Body of pancreas (tissue), 4 donors: Measurements from ENCODE around the gene GTF2IRD1. TPM values are rescaled to one million over a fixed set of nuclear protein-coding genes. Genes with fewer than 3 reads are reported as not detected.
A peak's percentile ranks its signal among the peaks of the same experiment; 100 is the strongest.
"Not testable (repeated sequence)": the region's sequence is repeated elsewhere in the genome, so short reads cannot be mapped to it uniquely, and the experiment has no call there.

Experiments
- ATAC-seq: fragments of 150-250 bp; one replicate; pipeline ENCODE4 v1.9.1; 2016
- DNase-seq, 4 donors: peaks; one replicate each; pipeline ENCODE4 v3.0.0-alpha.2; 2019
- H3K27ac ChIP-seq, 4 donors: fragments of 200-600 bp; sonication (generic); 1 replicate in 3 of 4; 2 replicates in 1 of 4; pipeline versions ENCODE4 v1.5.1 to v1.6.1; 2016 to 2019; ENCODE audit warnings: mild to moderate bottlenecking in 1 of 4, mixed read lengths in 1 of 4, moderate library complexity in 1 of 4
- H3K27me3 ChIP-seq, 2 donors: fragments of 200-600 bp; sonication (generic); one replicate each; pipeline ENCODE4 v1.6.0; 2016; ENCODE audit warnings: mild to moderate bottlenecking in 1 of 2
- H3K36me3 ChIP-seq, 2 donors: fragments of 200-600 bp; sonication (generic); replicated peaks in 1 of 2; 2 replicates each; pipeline ENCODE4 v1.5.1; 2016; ENCODE audit warnings: low read depth in 2 of 2; ENCODE audit not compliant: insufficient read depth in 1 of 2
- H3K4me1 ChIP-seq: fragments of 200-600 bp; sonication (generic); one replicate; pipeline ENCODE4 v1.6.0; 2016
- H3K4me3 ChIP-seq, 2 donors: fragments of 200-600 bp; sonication (generic); 1 replicate in 1 of 2; 2 replicates in 1 of 2; pipeline ENCODE4 v1.5.1; 2016 to 2019
- H3K9me3 ChIP-seq, 3 donors: fragments of 200-600 bp; sonication (generic); 1 replicate in 2 of 3; 2 replicates in 1 of 3; pipeline ENCODE4 v1.5.1; 2016
- POLR2A ChIP-seq, 3 donors: fragments of 450-650 bp; IDR thresholded peaks; one replicate each; pipeline ENCODE4 v1.6.1; 2016; ENCODE audit warnings: antibody characterized with exemption in 3 of 3, mild to moderate bottlenecking in 2 of 3
- WGBS, 2 donors: methylation state at CpG; one replicate each; pipeline ENCODE4 v1.1.5; 2017; 5-methylcytosine and 5-hydroxymethylcytosine counted together
- intact Hi-C: fragments of 100-400 bp; cut with DNase I; formaldehyde crosslinking; loops from one replicate; pipeline ENCODE4 v1.15.1; 2023
- total RNA-seq, 2 donors: library from RNA; depleted of rRNA; stranded (reverse); fragments of >200 nt; gene quantifications; one replicate each; pipeline ENCODE4 v1.1.0, GENCODE V29; 2016
- TF ChIP-seq, protein P1 (sequence below), 7 experiments: fragments of 450-650 bp in 4 of 7; fragments of 200-600 bp in 3 of 7; sonication (generic) in 3 of 7; IDR thresholded peaks; one replicate each; pipeline ENCODE4 v1.5.1; 2016 to 2019; ENCODE audit warnings: antibody characterized with exemption in 7 of 7

Gene GTF2IRD1
- total RNA-seq, 2 donors from 2014 or later: 9.2 to 11.2 TPM

DNA sequence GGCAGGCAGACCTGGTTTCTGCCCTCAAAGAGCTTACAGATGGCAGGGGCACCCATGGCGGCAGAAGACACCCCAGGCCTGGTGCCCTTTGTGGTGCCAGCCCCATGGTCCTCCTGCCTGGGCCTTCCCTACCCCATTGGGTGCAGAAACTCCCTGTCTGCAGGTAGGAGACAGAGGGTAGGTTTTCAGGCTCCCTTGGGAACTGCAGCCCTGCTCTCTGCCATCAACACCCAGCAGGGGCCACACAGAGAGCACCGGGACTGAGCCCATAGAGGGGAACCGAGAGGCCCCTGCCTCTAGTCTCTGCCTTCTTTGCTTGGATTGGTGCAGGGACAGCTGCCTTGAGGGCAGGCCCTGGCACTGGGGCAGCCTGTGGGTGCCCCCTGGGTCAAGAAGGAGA lies 52.6 kb downstream of the GTF2IRD1 start:
- Histone ChIP-seq H3K4me1 (peaks cover 21% of the 10 kb centered on the region), H3K27ac (no peak overlapping the region), H3K36me3 (no peaks in the 10 kb centered on the region), H3K4me3 (no peak overlapping the region), H3K9me3 (no peaks in the 10 kb centered on the region), H3K27me3 (no peaks in the 10 kb centered on the region)
- intact Hi-C loops: no loop called here
- TF ChIP-seq, protein P1, sequence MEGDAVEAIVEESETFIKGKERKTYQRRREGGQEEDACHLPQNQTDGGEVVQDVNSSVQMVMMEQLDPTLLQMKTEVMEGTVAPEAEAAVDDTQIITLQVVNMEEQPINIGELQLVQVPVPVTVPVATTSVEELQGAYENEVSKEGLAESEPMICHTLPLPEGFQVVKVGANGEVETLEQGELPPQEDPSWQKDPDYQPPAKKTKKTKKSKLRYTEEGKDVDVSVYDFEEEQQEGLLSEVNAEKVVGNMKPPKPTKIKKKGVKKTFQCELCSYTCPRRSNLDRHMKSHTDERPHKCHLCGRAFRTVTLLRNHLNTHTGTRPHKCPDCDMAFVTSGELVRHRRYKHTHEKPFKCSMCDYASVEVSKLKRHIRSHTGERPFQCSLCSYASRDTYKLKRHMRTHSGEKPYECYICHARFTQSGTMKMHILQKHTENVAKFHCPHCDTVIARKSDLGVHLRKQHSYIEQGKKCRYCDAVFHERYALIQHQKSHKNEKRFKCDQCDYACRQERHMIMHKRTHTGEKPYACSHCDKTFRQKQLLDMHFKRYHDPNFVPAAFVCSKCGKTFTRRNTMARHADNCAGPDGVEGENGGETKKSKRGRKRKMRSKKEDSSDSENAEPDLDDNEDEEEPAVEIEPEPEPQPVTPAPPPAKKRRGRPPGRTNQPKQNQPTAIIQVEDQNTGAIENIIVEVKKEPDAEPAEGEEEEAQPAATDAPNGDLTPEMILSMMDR (IDR thresholded peaks at IDR 0.05): no peak
- no peak for TF ChIP-seq POLR2A (IDR thresholded peaks at IDR 0.05)
- 100% methylated on average over 1 of the region's 3 CpGs for WGBS, 2 donors
- ATAC-seq: no peak
- no peak for DNase-seq

DNA sequence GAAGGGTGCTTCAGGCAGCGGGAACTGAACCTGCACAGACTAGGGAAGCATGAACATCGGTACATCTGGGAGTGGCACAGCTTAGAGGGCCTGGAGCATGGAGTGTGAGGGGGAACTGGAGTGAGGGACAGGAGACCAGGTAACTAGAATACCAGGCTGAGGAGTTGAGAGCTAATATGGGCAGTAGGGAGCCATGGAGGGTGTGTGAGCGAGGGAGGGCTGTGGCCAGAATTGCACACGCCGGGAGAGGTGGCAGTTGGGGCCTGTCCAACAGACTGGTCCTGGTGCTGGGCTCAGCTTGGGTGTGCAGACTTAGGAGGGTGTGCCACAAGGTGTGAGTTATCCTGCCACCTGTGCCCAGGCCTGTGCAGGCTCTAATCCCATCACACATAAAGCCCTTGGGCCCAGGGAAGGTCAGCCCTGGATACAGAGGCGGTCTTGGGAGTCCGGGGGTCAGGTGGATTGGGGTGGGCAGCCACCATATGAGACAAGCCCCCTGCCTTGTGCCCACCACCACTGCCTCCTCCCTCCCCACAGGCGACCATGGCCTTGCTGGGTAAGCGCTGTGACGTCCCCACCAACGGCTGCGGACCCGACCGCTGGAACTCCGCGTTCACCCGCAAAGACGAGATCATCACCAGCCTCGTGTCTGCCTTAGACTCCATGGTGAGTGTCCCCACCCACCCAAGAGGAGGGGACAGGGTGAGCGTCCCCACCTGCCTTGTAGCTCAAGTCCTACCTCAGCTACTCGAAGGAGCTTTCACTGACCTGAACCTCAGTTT lies 54.0 kb downstream of the GTF2IRD1 start:
- Histone ChIP-seq H3K27ac (no peak overlapping the region), H3K4me1 (peaks cover 7% of the 10 kb centered on the region), H3K9me3 (no peaks in the 10 kb centered on the region), H3K4me3 (no peak overlapping the region), H3K36me3 (no peaks in the 10 kb centered on the region), H3K27me3 (no peaks in the 10 kb centered on the region)
- no peak for ATAC-seq
- no peak for DNase-seq
- TF ChIP-seq, protein P1 (IDR thresholded peaks at IDR 0.05): no peak
- no peak for TF ChIP-seq POLR2A (IDR thresholded peaks at IDR 0.05)
- intact Hi-C loops: no loop called here
- WGBS, 2 donors: 94 to 97% methylated on average over 21 of the region's 21 CpGs

DNA sequence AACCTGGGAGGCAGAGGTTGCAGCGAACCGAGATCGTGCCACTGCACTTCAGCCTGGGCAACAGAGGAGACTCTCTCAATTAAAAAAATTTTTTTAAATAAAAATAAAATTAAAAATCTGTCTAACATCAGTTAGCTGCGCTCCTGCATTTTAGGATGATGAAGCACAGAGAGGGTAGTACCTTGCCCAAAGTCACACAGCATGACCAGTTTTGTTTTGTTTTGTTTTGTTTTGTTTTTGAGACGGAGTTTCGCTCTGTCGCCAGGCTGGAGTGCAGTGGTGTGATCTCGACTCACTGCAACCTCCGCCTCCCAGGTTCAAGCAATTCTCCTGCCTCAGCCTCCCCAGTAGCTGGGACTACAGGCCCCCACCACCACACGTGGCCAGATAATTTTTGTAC lies 55.7 kb downstream of the GTF2IRD1 start:
- H3K27ac ChIP-seq, H3K4me3 ChIP-seq, H3K9me3 ChIP-seq, ATAC-seq, H3K36me3 ChIP-seq, H3K27me3 ChIP-seq, intact Hi-C loops, H3K4me1 ChIP-seq, DNase-seq: not testable (repeated sequence)
- 91 to 94% methylated on average over 10 of the region's 10 CpGs for WGBS, 2 donors

DNA sequence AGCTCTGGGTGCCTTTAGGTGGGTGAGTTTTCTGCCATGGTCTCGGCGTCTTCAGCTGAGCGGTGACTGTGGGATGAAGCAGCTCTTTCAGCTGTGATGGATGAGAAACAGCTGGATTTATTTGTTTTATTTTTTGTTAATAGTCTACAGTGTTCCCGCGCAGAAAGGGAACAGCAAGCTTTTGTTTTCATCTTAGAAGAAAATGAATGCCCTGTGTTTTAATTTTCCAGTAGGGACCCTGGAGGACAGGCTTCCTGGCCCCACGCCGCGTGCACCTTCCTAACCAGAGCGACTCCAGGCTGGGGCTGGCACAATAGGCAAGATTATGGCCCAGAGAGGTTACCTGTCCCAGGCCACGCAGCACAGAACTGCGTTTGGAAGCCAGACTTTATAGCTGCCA lies 57.6 kb downstream of the GTF2IRD1 start:
- no peaks in the 10 kb centered on the region for H3K4me1 ChIP-seq
- 78 to 82% methylated on average over 11 of the region's 11 CpGs for WGBS, 2 donors
- no peak overlapping the region for H3K4me3 ChIP-seq
- peaks cover 0 to 3% of the 10 kb centered on the region in 2 donors for H3K36me3 ChIP-seq
- no peak for ATAC-seq
- intact Hi-C loops: no loop called here
- peak in 1 of 4 donors; percentile 29 for DNase-seq
- H3K9me3 ChIP-seq: no peaks in the 10 kb centered on the region
- TF ChIP-seq POLR2A (IDR thresholded peaks at IDR 0.05): no peak
- TF ChIP-seq, protein P1 (IDR thresholded peaks at IDR 0.05): no peak
- H3K27ac ChIP-seq: peak overlapping the region in 1 of 4 donors; percentile 30
- no peaks in the 10 kb centered on the region for H3K27me3 ChIP-seq

DNA sequence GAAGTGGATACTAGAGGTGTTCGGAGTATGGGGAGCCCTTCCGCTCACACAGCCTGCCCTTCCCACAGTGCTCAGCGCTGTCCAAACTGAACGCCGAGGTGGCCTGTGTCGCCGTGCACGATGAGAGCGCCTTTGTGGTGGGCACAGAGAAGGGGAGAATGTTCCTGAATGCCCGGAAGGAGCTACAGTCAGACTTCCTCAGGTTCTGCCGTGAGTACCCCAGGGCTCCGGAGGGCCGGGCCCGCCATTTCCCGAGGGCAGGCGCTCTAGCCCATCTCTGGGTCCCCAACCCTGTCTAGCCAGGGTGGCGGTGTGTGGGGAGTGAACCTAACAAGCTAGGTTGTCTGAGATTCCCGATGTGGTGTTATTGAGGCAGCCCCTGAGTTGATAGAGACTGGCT lies 59.1 kb downstream of the GTF2IRD1 start:
- ATAC-seq (no peak), DNase-seq (no peak)
- Histone ChIP-seq H3K4me3 (no peak overlapping the region), H3K27me3 (no peaks in the 10 kb centered on the region), H3K27ac (no peak overlapping the region), H3K36me3 (peaks cover 0 to 3% of the 10 kb centered on the region in 2 donors), H3K9me3 (no peaks in the 10 kb centered on the region), H3K4me1 (no peaks in the 10 kb centered on the region)
- TF ChIP-seq, protein P1 (IDR thresholded peaks at IDR 0.05): no peak
- TF ChIP-seq POLR2A (IDR thresholded peaks at IDR 0.05): no peak
- 95 to 97% methylated on average over 13 to 18 of the region's 18 CpGs for WGBS, 2 donors
- intact Hi-C loops: no loop called here
